SW 1271 (cell line): Measurements from ENCODE around the gene TMEM209.
"Not testable (repeated sequence)": the region's sequence is repeated elsewhere in the genome, so short reads cannot be mapped to it uniquely, and the experiment has no call there.

ENCODE experiments used
- DNase-seq, 2 experiments: peaks; one replicate each; lab custom pipeline; 2025; lab: John Stamatoyannopoulos, UW

The TMEM209 gene

GRCh38 chr7:130162196-130162595 lies 43.0 kb downstream of the TMEM209 start:
- DNase-seq, result no peak

GRCh38 chr7:130160455-130160854 lies 44.8 kb downstream of the TMEM209 start:
- DNase-seq, result no peak

- no peak for DNase-seq
Observed at GRCh38 chr7:130160023-130160422, 45.2 kb downstream of the TMEM209 start.

- no peak for DNase-seq
Observed at GRCh38 chr7:130157700-130158099, 47.5 kb downstream of the TMEM209 start.

- no peak for DNase-seq
Observed at GRCh38 chr7:130156140-130156539, 49.1 kb downstream of the TMEM209 start.

GRCh38 chr7:130154501-130155317 lies 50.5 kb downstream of the TMEM209 start:
- no peak for DNase-seq

- DNase-seq, result no peak
Observed at GRCh38 chr7:130154131-130154500, 51.1 kb downstream of the TMEM209 start.

GRCh38 chr7:130153211-130153908 lies 51.8 kb downstream of the TMEM209 start:
- DNase-seq, result no peak

GRCh38 chr7:130152493-130153210 lies 52.6 kb downstream of the TMEM209 start:
- DNase-seq, result no peak

- no peak for DNase-seq
Observed at GRCh38 chr7:130151591-130152492, 53.4 kb downstream of the TMEM209 start.

- no peak for DNase-seq
Observed at GRCh38 chr7:130150587-130150986, 54.6 kb downstream of the TMEM209 start.

- no peak for DNase-seq
Observed at GRCh38 chr7:130149281-130150139, 55.7 kb downstream of the TMEM209 start.

GRCh38 chr7:130148561-130148960 lies 56.6 kb downstream of the TMEM209 start:
- DNase-seq, result no peak

- no peak for DNase-seq
Observed at GRCh38 chr7:130147710-130148325, 57.4 kb downstream of the TMEM209 start.

GRCh38 chr7:130146693-130147405 lies 58.4 kb downstream of the TMEM209 start:
- DNase-seq, result no peak

- not testable (repeated sequence) for DNase-seq
Observed at GRCh38 chr7:130146142-130146541, 59.1 kb downstream of the TMEM209 start.

GRCh38 chr7:130145424-130146100 lies 59.6 kb downstream of the TMEM209 start:
- DNase-seq, result no peak

- DNase-seq, result no peak
Observed at GRCh38 chr7:130144312-130145171, 60.7 kb downstream of the TMEM209 start.
